Activated CD4-positive, CD25-positive, alpha-beta regulatory T cell treated with anti-CD3 and anti-CD28 coated beads, Interleukin-2, amount 50 U/mL, for 16 hours (primary cell): ENCODE measurements around the gene MYADML2.

Experiments used
- DNase-seq: peaks from one replicate; pipeline ENCODE4 v3.0.0-alpha.2; 2020; ENCODE audit warnings: low read depth, low spot score

MYADML2 gene

DNA sequence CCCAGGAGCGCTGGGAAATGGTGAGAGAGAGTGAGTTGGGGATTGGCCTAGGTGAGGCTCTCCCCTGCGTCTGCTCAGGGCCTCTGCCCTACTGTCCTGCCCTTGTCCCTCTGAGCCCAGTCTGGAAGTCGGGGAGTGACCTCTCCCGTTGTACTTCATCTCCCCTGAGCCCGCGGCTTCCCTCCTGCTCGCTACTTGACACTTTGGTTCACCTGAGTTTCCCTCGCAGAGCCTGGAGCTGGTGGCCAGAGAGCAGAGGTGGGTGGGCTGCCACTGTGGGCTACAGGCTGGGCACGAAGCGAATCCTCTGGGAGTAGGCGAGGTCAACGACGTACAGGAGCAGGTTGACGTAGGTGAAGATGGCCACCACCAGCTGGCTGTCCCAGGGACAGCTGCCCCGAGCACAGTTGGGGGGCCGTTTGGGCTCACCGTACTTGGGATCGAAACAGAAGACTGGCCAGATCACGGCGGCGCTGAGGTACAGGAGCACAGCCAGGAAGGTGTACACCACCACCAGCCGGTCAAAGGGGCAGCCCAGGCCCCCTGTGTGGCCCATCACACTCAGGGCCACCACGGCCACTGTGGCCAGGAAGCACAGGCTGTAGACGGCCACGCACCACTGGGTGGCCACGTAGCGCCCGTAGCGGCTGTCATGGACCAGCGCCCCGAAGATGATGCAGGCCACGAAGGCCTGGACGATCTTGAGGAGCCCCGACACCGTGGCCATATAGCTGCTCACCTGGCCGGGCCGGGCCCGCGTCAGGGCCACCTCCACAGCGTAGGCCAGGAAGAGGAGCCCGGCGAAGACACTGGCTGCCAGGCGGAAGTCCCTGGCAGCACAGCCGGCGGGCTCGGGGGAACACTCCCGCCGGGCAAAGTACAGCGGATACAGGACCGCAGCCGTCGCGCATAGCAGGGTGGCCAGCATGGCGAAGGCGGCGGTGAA, 6.2 kb downstream of the MYADML2 start:
- no peak for DNase-seq

DNA sequence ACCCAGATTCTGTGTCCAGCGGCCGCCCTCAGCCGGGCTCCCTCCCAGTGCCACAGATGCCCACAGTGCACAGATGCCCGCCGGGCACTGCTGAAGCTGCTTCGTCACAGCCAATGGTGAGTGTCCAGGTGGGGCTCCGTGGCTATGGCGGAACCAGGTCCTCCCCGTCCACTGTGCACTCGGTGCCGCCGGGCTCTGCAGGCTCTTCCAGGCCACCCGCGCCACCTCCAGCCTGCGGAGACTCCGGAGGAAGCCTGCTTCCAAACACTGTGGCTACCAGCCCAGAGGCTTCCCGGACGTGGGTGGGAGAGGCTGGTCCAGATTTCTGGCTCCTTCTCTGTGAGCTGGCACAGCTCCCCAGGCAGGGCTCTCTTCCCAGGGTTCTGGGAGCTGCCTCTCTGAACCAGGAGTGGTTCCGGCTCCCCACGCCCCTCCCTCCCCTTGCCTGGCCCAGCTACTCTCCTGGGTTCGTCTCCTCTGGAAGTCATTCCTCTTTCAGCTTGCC, 7.1 kb downstream of the MYADML2 start:
- DNase-seq, result no peak

DNA sequence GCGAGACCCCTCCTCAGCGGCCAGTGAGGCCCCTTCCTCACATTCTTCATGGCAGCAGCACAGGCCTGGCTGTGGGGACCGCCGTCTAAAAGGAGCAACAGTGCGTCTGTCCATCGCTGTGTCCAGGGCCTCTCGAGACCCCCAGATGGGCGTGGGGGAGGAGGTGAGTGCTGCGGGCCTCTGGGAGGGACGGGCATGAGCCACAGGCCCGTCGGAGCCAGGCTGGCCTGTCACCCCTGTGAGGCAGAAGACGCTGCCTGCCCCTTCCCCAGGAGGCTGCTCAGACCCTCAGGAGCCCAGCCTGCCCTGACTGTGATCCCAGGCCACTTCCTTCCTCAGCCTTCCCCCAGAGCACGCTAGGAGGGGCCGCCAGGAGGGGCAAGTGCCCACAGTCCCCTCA, 7.8 kb downstream of the MYADML2 start:
- DNase-seq, result no peak

DNA sequence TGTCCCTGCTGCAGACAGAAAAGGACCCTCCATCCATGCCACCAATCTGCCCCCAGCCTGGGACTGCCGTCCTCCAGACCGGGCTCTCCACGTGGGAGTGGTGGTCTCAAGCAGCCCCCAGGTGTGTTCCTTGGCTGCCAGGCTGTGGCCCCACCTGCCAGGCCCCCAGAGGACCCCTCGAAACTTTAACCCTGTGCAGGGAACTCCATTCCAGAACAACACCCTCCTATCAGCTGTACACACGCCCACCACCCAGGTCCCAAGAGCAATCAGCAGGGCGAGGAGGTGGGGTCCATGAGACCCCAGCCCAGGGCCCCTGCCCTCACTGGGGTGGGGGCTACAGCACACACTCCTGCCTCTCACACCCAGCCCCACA, 11.3 kb downstream of the MYADML2 start:
- no peak for DNase-seq

DNA sequence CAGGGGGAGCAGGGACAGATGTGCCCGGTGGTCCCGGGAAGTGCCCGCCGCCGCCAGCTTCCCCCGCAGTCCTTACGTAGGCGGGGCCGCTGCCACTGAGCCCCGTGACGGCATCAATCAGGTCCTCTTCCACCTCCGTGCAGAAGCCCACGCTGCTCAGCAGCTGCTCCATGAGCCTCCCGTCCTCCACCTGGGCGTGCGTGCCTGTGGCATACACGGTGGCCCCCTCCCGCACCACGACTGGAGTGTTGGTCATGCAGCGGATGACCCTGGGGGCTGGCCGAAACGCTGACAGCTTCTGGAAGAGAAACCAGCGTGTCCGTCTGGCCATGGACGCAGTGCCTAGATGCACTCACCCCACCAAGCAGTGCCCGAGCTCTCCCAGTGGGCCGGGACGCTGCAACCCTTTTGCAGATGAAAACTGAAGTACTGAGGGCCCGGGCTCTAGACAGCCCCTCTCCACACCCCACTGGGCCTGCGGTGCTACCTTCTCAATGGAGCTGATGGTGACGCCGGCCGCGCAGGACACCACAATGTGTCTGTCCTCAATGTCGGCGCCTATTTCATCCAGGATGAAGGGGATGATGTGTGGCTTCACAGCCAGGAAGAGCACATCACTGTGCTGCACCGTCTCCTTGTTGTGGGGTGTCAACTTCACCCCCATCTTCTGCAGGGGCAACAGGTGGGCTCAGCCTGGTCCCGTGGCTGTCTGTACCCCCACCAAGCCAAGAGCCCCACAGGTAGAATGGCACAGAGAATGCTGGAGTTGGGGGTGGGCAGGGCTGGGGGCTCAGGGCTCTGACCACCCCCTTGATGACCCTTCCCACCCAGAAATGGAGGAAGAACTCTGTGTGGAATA, 12.0 kb downstream of the MYADML2 start:
- DNase-seq, result no peak

DNA sequence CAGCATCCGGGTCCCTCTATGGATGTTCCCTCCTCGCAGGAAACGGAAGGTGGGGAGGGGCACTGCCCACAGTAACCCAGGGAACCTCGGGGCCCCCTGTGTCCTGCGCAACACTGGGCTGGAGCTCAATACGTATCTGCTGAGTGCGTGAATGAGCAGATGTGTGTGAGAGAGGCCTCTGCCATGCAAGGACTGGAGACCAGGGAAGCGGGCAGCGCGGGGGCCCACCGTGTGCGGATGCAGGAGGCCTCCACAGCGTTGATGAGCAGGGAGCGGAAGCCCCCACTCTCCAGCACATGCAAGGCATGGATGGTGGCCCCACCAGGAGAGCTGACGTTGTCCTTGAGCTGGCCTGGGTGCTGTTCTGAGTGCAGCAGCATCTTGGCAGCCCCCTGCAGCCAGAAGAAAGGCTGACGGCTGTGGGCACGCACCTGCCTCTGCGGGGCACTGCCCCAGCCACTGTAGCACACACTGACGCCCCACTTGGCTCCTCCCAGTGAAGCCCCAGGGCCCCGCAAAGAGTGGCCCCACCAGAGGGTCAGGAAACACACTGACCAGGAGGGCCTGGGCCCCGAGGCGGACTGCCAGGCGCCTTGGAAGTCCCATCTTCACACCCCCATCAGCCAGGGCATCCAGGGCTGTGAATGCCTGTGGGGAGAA, 12.8 kb downstream of the MYADML2 start:
- no peak for DNase-seq

DNA sequence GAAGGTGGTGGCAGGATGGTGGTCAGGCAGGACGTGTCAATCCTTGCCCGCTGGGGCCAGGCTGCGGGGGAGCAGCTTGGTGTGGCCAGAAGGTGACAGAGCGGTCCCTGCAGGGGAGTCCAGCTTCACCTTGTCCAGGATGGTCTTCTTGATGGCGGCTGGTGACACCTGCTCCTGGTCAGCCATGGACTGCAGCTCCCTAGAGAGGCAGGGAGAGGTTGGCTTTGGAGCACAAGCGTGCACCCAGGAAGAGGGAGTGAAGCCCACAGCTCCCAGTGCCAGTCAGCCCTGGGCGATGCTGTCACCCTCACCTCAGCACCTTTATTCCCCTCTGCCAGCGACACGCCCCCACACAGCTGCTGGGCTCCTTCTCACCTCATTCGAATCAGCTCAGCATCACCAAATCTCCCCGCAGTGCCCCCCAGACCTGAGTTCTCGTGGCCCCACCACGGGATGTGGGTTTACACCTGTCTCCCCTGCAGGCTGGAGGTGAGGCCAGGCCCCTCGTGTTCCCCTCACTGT, 13.8 kb downstream of the MYADML2 start:
- no peak for DNase-seq

DNA sequence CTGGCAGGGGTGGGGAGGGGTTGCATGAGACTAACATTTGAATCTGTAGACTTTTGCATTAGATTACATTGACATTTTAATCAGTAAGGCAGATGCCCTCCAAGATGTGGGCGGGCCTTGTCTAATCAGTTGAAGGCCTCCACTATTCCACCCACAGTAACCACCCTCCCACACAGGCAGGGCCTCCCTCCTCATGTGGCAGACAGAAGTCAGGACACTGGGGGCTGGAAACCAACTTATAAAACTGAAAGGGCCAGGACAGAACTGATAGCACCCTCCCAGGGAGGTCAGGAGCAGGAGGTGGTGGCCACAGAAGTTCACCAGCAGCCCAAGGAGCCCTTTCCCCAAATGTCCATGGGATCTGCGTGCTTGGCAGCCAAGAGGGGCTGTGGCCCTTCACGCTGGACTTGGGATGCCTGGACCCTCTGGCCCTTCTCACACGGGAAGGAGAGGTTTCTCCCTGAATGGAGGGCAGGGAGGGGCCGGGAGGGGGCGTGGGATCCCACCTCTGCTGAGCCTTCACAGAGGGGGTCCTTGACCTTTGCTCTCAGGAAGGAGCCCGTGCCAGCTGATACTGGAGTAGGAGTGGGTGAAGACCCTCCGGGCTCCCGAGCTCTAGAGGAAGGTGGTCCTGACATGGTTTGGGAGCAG, 14.6 kb downstream of the MYADML2 start:
- DNase-seq, result no peak

- no peak for DNase-seq
Observed at GRCh38 chr17:81931557-81932332, 15.3 kb downstream of the MYADML2 start.

GRCh38 chr17:81931189-81931556, 15.9 kb downstream of the MYADML2 start:
- DNase-seq, result no peak

- DNase-seq, result no peak
Observed at GRCh38 chr17:81930142-81931125, 16.6 kb downstream of the MYADML2 start.

GRCh38 chr17:81929253-81930141, 17.5 kb downstream of the MYADML2 start:
- no peak for DNase-seq

DNA sequence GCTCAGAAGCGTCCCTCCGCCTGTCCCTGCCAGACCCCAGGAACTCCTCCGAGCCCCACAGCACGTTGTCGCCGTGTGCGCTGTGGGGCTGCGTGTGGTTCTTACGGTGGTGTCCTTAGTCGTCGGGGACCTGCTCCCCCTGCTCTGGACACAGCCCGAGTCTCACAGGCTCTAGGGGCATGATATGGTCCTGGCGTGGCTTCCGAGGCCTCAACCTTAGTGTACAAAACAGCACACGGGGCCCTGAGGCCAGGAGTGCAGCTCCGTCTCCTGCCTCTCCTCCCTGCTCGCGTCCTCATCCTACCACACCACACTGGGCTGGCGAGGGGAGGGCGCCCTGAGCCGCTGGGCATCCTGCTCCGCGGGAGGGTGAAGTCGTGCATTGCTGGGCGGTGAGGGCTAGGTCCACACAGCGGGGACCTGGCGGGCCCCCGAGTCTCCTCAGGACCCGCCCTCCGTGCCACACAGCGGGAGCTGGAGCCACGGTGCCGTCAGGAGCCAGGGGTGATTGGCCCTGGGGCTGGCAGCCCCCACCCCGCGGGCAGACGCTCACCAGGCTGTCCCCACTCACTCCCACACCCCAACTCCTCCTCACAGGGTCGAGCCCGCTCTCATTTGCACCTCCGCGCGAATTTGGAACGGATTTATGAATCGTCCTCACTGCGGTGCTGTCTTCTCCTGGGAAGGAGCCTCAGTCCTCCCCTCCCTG, 18.3 kb downstream of the MYADML2 start:
- DNase-seq, result no peak

DNA sequence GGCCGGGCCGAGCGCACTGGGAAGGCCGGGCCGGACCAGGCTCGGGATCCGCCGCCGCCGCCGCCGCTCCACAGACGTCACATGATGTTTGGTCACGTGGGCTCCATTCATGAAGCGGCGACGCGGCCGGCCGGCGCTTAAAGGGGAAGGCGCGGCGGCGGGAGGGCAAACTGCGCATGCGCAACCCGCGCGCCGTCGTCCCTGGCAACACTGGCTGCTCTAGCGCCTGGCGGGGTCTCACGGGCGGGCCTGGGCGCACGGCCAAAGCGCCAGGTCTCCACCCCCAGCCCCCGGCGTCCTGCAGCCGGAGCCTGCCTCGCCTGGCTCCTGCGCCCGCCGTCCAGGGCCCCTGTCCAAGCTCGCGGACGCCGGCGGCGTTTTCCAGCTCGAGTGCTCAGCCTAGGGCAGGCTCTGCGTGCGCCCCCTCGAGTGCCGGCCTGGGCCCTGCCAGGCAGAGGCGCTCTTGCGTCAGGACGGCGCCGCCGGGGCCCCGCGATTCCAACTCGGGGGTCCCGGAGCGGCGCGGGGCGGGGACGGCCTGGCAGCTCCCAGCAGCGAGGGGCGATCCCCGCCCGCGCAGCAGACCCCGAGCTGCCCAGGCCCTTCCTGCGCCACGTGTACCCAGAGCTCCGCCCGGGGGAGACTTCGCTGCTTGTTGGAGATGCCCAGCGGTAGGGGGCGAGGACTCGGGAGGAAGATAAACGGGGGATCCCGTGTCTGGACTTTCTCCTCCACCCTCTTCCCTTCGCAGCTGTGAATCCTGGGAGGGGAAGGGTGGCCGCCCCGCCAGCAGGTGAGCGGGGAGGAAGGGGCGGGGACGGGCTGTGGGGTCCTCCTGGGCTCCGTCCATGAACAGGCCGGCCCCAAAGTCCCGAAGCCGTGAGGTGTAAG, 19.1 kb downstream of the MYADML2 start, which contains the start of gene MAFG:
Gene MAFG (minus strand): TSS at position 83 of the 891 bp plus-strand sequence. CDS start 4,550 bp downstream, outside the sequence.
- peak; percentile 77 for DNase-seq

DNA sequence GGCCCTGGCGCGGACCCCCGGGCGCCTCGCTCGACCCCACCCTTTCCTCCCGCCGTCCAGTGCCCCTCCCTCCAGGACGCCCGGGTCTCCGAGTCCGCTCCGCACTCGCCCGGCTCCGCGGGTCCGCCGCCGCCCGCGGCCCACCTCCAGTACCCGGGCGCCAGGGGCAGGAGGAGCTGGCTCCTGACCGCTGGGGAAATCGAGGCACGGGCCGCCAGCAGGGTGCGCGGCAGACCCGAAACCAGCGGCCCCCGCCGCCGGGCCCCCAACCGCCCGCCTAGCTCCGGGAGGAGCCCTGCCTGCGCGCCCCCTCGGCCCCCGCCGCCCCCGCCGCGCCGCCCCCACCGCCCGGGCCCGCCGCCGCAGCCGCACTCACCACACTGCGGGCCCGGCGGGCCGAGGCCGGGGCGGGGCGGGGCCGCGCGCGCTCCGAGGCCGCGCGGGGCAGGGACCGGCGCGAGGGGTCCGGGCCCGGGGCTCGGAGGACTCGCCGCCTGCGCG, 19.8 kb downstream of the MYADML2 start:
- no peak for DNase-seq
